Activated T-cell treated with anti-CD3 and anti-CD28 coated beads for 48 hours (primary cell): ENCODE measurements around the gene NOTCH1.
"Not testable (repeated sequence)": the region's sequence is repeated elsewhere in the genome, so short reads cannot be mapped to it uniquely, and the experiment has no call there.

Experiments
- DNase-seq: peaks from one replicate; pipeline ENCODE4 v3.0.0-alpha.2; 2020; ENCODE audit warnings: low read depth

Gene NOTCH1

DNA sequence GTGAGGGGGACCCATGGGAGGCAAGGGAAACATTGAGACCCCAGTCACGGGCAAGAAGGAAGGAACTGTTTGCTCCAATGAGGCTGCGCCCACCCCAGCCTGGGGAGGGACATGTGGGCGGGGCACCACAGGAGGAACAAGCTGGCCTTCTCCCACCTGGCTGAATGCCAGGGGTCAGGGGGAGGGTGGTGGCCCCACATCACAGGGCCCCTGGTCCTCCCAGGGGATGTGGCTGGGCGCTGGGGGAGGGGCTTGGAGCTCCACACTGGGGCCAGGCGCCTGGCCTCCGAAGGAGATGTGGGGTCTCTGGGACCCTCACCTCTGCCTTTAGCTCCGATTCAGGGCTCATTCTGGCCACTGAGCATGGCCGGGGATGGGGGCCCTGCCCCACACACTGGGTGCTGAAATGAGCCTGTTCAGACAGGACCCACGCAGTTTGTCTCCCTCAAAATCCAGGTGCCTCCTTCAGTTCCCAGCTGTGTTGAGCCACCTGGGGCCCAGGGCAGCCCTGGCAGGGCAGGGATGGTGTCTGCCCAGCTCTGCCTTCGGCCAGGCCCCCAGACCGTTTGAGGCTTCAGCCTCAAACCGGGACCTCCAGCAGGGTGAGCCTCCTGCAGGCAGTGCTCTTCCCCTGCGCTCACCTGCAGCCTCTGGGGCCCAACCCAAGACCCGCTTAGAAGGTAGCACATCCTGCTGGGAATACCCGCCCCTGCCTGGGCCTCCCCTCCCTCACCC, 33.2 kb upstream of the NOTCH1 start:
- DNase-seq = no peak

DNA sequence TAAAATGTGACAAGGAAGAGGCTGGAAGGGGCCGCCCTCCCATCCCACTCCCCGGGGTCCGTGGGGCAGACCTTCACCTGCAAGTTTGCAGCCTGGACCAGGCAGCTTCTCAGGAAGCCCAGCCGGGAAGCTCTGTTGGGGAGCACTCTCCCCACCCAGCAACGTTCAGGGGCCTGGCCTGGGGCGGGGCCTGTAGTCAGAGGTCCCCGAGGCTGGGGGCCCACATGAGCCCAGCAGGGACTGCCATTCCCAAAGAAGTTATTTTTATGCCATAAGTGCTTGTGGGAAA, 32.7 kb upstream of the NOTCH1 start:
- DNase-seq = no peak

DNA sequence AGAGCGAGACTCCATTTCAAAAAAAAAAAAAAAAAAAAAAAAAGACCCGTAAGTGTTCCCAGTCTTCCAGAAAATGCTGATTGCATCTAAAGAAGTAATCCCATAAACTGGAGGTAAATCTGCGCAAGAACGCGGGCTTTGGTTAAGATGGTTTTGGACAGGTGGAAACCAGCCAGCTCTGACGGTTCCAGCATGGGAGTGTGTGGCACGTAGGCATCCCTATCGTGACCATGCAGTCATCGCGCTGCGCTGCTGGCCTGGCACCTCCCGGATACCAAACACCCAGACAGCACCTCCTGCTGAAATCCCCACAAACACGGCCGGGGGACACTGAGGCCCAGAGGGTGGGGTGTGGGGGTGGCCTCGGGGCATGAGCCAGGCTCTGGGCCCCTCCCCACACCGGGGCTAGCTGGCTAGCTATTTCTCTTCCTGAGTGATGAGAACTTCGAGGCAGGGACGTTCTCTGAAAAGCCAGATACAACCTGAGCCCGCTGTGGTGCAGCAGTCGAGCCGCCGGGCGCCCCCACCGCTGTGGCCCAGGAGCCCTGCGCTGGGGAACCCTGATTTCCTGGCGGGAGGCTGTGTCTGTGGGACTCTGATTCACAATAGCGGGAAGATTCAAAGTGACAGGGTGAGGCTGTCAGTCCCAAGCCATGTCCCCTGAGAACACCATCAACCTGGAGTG, 32.2 kb upstream of the NOTCH1 start:
- DNase-seq = no peak

DNA sequence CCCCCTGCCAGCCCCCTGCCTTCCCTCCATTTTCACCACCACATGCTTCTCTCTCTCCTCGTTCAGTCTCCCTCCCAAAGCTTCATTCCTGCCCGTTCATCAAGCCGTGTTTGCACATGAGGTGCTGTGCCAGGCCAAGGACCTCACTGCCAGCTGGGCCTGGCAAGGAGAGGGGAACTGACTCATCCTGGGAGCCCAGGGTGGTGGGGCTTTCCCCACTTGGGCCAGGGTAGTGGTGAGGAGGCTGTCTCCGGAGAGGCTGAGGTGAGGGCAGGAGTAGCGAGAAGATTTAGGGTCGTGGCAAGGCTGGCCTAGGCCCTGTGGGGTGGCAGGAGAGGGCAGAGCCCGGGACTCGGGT, 30.4 kb upstream of the NOTCH1 start:
- DNase-seq = no peak

DNA sequence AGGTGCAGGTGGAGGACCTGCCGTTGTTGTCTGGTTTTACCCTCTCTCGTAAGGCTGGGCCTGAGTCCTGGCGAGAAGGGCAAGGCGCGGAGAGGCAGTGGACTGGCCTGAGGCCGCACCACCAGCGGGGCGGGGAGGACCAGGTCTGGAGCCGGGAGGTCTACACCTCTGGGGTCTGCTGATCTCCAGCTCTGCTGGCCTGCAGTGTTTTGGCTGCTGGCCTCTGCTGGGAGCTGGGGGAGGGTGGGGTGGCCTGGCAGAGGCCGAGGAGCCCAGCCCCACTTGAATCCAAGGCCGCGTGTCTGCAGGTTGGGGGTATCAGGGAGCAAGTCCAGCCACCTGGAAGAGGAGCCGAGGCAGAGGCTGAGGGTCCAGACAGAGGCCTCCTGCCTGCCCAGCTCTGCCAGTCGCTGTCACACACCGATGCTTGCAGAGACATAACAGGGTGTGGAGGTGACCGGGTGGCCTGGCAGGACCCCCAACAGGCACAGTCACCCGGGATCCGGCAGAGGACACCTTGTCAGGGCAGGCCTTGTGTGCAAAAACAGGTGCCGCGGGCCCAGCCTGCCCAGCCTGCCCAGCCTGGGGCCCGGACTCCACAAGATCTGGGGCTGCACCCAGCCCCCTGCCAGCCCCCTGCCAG, 29.9 kb upstream of the NOTCH1 start:
- no peak for DNase-seq

DNA sequence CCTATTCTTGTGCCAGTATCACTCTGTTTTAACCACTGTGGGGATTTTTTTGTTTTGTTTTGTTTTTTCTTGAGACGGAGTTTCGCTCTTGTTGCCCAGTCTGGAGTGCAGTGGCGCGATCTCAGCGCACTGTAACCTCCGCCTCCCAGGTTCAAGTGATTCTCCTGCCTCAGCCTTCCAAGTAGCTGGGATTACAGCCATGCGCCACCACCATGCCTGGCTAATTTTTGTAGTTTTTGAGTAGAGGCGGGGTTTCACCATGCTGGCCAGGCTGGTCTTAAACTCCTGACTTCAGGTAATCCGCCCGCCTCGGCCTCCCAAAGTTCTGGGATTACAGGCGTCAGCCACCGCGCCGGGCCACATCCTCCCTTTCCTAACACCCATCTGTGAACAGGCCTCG, 28.8 kb upstream of the NOTCH1 start:
- DNase-seq = not testable (repeated sequence)

DNA sequence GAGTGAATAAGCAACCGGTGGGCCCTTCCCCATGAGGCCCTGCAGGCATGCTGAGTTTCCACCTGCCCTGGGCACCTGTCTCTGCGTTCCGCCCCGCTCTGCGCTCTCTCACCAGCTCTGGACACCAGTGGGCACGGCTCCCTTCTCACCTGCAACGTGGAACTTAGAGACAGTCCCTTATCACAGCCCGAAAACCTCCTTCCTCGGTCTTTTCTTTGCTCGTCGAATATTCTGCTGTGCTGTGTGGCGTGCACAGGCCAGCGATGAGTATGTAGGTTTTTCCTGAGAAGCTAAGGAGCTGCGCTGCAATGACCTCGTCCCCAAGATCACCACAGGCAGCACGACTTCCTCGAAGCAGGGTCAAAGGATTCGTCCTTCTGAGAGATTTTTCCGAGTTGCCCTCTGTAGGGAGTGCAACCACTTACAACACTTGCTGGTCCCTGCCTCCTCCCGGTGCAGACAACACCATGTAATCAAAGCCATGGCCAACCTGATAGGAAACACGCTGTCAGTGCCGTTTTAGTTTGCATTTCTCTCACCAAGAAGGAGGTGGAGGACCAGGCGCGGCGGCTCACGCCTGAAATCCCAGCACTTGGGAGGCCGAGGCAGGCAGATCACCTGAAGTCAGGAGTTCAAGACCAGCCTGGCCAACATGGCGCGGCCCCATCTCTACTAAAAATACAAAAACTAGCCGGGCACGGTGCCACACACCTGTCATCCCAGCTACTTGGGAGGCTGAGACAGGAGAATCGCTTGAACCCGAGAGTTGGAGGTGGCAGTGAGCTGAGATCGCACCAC, 27.2 kb upstream of the NOTCH1 start:
- DNase-seq = no peak

DNA sequence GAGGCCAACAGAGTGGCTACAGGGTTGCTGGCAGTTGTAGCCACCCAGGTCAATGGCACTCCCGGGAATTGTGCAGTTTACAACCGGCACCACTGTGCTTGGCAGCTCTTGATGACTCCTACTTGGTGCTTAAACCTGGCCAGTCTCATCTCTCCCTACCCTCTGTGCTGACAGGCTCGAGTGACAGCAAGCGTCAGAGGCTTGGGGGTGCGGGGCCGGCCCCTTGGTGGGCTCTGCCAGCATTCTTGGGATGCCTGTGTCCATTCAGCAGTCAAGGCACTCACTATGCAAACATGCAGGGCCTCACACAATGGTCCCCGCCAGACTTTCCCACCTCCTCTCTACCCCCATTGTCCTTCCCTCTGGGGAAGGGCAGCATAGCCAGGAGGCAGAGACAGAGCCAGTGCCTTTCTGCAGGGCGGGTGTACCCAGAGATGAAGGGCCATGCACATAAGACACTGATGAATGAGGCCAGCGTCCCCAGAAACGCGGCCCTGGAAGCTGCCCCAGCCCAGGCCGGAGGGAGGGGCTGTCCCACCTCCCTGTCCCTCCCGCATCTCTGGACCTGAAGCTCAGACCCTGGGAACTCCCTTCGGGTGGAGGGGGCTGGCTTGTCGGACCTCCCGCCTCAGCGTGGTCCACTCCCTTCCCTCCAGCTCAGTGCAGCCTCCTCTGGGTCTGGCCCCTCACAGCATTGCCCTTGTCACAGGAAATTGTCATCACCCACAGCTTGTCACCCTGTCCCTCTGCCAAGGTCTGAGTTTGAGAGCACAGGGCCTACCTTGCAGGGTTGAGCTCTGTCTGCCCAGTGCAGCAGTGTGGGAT, 26.4 kb upstream of the NOTCH1 start:
- DNase-seq = no peak

DNA sequence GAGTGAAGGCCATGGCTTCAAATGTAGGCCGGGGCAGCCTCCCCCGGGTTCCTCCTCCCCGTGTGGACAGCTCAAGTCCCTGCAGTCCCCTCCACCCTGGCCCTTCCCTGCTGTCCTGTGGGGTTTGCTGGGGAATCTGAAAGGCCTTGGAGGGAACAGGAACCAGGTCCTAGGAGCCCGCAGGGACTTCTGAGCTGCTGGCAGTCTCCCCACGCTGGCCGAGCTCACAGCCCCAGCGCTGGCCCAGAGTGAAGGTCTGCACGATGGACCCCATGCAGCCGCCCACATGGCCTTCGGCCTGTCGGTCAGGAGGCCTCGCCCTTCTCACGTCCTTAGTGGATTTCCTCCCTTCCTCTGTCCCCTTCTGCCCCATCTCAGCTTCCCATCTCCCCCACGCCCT, 25.7 kb upstream of the NOTCH1 start:
- no peak for DNase-seq

DNA sequence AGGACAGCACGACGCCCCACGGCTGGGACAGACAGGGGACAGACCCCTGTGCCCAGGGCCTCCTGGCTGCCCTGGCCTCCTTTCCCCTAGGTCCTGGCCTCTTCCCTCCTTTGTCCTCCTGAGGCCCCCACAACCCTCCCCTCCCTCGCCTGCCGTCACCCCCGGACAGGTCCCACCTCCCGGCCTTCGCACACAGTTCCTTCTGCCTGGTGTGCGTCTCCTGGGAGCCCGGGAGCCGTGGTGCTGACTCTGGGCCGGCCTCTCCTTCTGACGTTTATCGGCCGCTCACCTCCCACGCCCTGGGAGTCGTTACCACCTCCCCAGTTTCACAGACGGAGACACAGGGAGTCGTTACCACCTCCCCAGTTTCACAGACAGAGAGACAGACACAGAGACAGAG, 25.1 kb upstream of the NOTCH1 start:
- DNase-seq = no peak

DNA sequence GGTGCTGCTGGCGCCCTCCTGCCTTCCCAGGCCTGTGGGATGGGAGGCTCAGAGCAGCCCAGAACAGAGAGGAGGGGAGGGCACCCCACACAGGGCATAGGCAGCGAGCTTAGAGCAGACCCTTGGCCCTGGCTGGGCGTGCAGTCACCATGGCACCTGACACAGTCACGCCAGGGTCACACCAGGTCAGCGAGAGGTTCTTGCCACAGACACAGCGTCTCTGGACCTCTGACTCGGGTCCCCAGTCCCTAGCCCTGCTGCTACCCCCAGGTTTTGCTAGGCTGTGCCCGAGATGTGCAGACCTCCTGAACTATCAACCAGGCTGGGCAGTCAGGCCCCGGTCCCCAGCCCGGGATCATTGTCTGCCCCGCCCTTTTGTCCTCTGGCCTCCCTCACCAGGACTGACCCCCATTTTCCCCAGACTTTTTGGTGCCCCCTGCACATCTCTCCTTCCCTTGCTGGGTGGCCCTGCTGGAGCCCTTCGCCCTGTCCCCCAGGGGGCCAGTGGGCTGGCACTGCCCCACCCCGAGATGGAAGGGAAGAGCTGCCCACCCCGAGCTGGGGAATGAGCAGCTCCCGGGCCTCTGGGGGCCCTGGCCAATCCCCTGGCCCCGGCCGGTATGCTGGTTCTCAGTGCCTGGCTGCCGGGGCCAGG, 24.5 kb upstream of the NOTCH1 start:
- DNase-seq = no peak

DNA sequence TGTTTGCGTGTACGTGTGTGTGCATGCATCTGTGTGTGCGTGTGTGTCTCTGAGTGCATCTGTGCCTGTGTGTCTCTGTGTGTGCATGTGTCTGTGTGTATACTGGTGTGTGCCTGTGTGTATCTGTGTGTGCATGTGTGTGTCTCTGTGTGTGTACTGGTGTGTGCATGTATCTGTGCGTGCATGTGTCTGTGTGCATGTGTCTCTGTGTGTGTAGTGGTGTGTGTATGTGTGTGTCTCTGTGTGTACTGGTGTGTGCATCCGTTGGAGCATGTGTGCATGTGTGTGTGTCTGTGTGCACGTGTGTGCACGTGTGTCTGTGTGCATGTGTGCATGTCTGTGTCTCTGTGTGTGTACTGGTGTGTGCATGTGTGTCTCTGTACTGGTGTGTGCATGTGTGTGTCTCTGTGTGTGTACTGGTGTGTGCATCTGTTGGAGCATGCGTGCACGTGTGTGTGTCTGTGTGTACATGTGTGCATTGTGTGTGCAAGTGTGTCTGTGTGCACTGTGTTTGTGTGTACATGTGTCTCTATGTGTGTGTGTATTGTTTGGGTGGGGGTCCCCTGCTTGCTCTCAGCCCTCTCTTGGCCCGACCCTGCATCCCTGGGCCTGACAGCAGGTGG, 23.8 kb upstream of the NOTCH1 start:
- DNase-seq = no peak

DNA sequence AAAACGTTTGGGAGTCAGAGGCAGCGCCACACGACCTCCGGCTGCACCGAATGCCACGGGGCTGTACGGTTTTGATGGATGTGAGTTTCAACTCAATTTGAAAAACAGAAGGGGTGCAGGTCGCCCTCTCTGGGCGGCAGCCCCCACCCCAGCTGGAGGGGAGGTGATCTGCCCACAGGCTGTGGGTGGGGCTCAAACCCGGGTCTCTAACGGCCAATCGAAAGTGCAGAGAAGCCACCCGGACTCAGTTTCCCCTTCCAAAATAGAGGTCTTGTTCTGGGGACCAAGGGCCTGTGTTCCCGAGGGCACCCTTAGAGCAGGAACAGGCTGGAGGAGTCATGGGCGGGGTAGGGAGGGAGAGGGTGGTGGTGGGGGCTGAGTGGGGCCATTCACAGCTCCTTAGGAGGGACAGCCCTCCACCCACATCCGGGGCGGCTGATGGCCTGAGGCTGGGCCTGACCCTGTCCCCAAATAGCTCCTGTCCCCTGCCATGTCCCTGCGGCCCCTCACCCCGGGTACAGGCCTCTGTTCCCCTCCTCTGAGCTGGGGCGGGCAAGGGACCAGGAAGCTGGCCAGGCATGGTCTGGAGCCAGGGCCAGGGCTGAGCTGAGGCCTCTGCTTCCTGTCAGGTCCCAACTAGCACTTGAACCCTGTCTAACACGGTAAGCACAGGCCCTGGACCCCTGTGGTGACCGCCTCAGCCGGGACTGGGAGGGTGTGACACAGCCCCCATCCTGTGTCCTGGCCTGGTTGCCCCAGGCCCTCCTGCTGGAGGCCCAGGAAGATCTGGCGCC, 22.6 kb upstream of the NOTCH1 start:
- DNase-seq = no peak

DNA sequence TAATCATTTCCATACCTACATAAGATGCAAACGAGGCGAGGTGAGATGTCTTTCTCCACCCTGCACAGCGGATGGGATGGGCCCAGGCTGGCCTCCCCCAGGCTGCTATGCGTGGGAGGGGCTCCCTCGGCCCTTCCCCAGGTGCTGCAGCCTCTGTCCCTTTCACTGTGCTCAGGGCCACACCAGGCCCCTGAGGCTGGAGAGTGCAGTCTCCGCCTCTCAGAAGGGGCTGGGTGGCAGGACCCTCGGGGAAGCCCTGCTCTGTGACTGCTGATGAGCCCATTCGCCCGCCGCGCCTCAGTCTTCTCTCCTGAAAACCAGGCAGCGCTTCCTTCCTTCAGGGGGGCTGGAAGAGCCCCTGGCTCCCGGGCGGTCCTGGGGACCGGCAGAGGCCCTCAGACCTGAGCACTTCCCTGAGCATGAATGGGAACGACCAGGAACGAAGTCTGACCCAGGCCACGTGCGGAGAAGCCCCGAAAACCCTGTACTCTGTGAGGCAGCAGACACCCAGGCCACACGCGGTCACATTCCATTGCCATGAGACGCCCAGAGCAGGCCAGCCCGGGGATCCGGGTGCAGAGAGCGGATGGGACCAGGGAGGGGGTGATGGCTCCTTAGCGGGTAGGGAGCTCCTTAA, 21.9 kb upstream of the NOTCH1 start:
- DNase-seq = no peak

DNA sequence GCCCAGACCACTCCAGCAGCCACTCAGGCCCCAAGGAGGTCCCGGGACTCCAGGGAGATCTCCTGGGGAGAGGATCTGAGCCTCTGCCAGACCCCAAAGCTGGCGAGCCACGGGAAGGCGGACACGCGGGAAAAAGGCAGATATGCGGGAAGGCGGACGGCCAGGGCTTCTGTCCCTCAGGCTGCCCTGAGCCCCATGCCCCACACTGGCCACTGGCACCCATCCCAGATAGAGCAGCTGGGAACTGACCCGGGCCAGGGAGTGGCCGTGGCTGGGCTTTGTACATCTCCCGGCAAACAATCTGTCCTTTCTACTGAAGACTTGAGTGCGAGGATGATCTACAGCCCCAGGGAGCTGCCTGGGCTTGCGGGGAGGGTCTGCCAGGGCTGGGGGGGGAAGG, 21.1 kb upstream of the NOTCH1 start:
- DNase-seq = no peak

DNA sequence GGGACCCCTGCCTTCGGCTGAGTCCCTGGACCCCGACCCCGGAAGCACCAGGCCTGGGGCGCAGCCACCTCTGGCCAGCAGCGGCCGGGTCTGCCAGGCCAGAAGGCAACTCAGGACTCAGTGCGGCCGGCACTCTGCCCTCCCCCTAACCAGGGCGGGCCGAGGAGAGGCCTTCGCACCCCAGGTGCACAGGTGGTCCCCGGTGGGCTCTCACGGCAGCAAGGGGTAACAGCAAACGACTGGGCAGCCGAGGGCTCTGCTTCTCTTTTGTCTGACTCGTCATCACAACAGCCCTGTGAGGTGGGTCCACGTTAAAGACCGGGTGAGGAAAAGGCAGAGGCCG, 20.7 kb upstream of the NOTCH1 start:
- no peak for DNase-seq

DNA sequence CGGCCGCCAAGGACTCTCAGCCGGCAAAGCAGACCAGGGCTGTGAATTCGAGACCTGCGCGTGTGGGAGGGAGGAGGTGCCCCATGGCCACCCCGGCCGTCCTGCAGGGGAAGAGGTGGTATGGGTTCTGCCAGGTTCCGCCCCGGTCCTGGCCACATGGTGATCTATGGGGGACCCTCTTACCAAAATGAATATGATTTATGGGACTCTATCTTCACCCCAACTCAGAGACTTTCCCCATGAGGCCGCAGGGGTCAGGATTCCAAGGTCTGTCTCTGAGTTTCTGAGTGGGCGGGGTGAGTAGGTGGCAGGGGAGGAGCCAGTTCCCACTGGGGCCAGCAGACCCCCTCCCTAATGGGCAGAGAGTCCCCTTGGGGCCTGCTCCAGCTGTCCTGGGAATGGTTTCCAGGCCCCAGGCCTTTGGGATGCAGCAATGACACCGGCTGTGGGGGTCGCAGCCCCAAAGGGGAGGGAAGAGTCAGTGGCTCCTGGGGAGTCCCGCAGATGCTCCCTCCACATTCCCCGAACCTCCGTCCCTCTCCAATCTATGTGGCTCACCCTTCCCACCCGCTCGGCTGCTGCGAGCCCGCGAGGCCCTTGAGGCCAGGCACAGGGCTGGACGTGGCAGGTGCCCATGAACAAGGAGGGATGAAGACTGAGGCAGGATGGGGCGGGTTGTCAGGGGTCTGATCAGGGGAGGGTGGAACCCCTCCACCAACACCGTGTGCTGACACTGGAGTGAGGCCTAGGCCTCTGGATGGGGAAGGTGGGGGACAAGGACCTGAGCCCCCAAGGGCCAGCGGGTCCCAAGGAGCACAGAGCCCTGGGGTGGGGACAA, 20.1 kb upstream of the NOTCH1 start:
- no peak for DNase-seq

DNA sequence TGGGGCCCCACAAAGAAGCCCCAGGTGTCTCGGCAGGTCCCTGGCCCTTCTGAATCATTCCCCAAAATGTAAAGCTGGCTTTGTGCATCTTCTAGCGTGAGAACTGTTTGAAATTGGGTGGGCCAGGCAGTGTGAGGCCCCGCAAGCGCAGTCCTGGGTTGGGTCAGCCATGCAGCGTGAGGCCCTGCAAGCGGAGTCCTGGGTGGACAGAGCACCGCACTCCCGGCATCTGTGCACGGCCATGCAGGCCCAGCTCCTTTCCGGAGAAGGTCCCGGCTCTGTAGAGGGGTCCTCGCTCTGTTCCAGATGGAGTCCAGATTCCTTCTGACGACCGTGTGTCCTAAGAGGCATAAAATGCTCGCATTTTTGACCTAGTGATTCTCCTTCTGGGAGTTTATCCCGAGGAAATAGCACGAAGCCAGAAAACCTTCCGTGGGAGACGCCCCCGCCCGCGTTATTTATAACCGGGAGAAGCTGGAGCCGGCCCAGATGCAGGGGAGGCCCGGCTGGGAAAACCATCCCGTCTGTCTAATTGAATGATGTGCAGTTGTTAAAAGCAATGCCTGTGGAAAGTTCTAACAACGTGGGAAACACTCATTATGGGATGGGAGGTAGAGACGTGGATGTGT, 19.4 kb upstream of the NOTCH1 start:
- no peak for DNase-seq
